BLaER1 treated with 17β-estradiol and CSF1 and Interleukin-3, amounts not matched to agents 10 nM and 100 nM (cell line): ENCODE results near the gene POLD2.

Experiments
- H3K27ac ChIP-seq, 11 experiments: shearing (Covaris generic); formaldehyde crosslinking; 2 replicates each; pipeline ENCODE4 v1.8.1; 2022
- H3K27me3 ChIP-seq, 11 experiments: shearing (Covaris generic); formaldehyde crosslinking; 2 replicates each; pipeline ENCODE4 v1.8.1; 2022
- H3K36me3 ChIP-seq, 11 experiments: shearing (Covaris generic); formaldehyde crosslinking; 2 replicates each; pipeline ENCODE4 v1.8.1; 2022
- H3K4me1 ChIP-seq, 10 experiments: shearing (Covaris generic); formaldehyde crosslinking; 2 replicates each; pipeline ENCODE4 v1.8.1; 2022
- H3K4me2 ChIP-seq, 11 experiments: shearing (Covaris generic); formaldehyde crosslinking; 2 replicates each; pipeline ENCODE4 v1.8.1; 2022
- H3K4me3 ChIP-seq, 10 experiments: shearing (Covaris generic); formaldehyde crosslinking; 2 replicates each; pipeline ENCODE4 v1.8.1; 2022
- H3K9ac ChIP-seq, 11 experiments: shearing (Covaris generic); formaldehyde crosslinking; 2 replicates each; pipeline ENCODE4 v1.8.1; 2022
- H3K9me3 ChIP-seq, 11 experiments: shearing (Covaris generic); formaldehyde crosslinking; replicated peaks in 1 of 11; 2 replicates each; pipeline ENCODE4 v1.8.1; 2022
- H4K20me1 ChIP-seq, 11 experiments: shearing (Covaris generic); formaldehyde crosslinking; 2 replicates each; pipeline ENCODE4 v1.8.1; 2022
- Cebpa-rat ChIP-seq, 11 experiments: shearing (Covaris generic); IDR thresholded peaks; 2 replicates each; pipeline ENCODE4 v1.8.1; 2022

The POLD2 gene

DNA sequence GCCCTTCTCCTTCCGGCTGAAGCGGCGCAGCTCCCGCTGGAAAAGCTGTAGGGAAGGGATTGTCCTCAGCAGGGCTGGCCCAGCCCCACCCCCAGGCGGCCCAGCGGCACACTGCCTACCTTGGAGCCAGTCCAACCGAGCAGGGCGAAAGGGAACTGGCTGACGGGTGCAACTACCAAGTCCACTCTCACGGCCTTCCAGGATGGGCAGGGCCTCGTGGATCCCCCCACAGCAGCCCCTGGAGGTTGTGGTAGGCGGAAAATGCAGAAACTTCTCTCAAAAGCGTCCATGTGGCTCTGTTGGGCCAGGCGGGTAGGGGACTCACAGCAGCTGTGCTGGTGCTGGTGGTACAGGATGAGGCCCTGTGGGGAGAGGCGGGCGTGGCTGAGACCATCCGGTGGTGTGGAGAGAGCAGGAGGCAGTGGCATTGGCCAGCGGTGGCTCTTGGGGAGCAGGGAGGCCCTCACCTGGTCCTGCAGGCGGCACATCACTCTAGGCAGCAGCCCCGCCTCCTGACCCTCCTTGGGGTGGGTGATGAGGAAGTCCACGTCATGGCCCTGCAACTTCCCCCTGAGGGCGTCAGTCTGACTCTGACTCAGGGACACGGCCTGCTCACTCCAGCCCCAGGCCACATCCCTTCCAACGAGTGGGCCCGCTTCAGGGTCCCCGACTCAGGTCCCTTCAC lies 49.5 kb downstream of the POLD2 start:
- peaks cover 0 to 12% (median 0%) of the 10 kb centered on the region in 11 experiments; a peak in 4 of 22 replicates for H4K20me1 ChIP-seq
- no peaks in the 10 kb centered on the region for H3K27me3 ChIP-seq
- peak overlapping the region in 9 of 10 experiments; percentile 15 to 57 (median 39); a peak in 14 of 20 replicates for H3K4me3 ChIP-seq
- peak overlapping the region; percentile 73 to 88 (median 81) for H3K27ac ChIP-seq
- peak overlapping the region; percentile 85 to 94 (median 89) for H3K4me2 ChIP-seq
- H3K36me3 ChIP-seq = peaks cover 34 to 66% (median 50%) of the 10 kb centered on the region in 11 experiments
- H3K4me1 ChIP-seq = peaks cover 65 to 87% (median 84%) of the 10 kb centered on the region in 10 experiments
- H3K9ac ChIP-seq = peak overlapping the region; percentile 63 to 78 (median 75); a peak in 21 of 22 replicates
- no peaks in the 10 kb centered on the region for H3K9me3 ChIP-seq
- TF ChIP-seq Cebpa-rat (IDR thresholded peaks at IDR 0.05) = no peak

DNA sequence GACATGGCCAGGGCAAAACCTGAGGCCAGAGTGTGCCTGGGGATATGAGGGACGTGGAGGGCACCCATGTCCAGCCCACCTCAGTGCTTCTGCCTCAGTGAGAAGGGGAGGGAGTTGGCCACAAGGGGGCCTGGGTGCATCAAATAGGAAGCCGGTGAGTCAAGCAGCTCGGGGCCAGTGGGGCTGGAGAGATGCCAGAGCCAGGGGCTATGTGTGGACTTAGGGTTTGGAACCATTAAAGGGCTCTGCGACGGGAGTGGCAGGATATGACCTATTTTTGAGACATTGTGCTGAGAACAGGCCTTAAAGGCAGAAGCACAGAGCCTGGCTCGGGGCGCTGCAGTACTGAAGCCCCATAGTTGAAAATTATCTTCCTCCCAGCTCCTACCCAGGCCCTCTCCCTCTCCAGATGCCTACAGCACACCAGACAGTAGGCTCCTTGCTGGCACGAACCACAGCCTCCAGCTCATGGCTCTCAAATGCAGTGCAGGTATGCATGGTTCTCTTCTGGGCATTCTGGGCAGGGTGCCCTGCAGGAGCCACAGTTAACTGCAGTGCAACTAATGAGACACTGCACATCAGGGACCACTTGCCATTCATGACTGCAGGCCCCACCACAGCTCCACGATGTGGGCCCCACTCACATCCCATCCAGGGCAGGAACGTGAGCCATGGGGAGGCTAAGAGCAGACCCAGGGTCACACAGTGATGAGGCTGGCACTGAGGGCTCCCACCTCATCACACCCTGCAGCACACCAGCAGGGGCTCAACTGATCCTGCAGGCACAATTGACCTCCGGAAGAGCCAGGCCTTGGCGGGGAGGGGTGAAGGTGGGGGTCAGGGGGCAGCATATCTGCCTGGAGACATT lies 50.8 kb downstream of the POLD2 start:
- H3K27ac ChIP-seq = peak overlapping the region in 4 of 11 experiments; percentile 8 to 88 (median 81); a peak in 7 of 22 replicates

DNA sequence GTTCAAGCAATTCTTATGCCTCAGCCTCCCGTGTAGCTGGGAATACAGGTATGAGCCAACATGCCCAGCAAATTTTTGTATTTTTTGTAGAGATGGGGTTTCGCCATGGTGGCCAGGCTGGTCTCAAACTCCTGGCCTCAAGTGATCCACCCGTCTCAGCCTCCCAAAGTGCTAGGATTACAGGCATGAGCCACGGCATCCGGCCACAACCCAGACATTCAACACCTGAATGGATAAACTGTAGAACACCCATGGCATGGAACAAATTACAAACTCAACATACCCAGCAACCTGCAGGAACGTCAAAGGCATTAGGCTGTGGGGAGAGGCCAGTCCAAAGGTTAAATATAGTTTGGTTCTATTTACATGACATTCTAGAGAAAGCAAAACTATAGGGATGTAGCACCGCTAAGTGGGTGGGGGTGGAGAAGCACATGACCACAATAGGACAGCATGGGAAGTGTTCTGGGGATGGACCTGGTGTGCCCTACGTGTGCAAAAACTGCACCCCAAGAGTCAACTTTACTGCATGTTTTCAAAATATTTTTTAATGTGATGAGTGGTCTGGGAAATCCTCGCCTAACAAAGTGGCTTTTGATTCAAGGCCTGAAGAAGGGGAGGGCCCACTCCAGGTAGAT lies 51.5 kb downstream of the POLD2 start:
- Histone ChIP-seq H3K9me3 (no peaks in the 10 kb centered on the region), H3K9ac (peak overlapping the region in 7 of 11 experiments; percentile 3 to 77 (median 19); a peak in 7 of 22 replicates), H3K36me3 (peaks cover 15 to 47% (median 31%) of the 10 kb centered on the region in 11 experiments), H3K4me1 (peaks cover 57 to 68% (median 64%) of the 10 kb centered on the region in 10 experiments), H4K20me1 (peaks cover 0 to 25% (median 0%) of the 10 kb centered on the region in 11 experiments; a peak in 6 of 22 replicates), H3K4me2 (peak overlapping the region; percentile 37 to 93 (median 89)), H3K27me3 (no peaks in the 10 kb centered on the region), H3K4me3 (no peak overlapping the region), H3K27ac (peak overlapping the region in 3 of 11 experiments; percentile 8 to 83 (median 16); a peak in 2 of 22 replicates)
- no peak for TF ChIP-seq Cebpa-rat (IDR thresholded peaks at IDR 0.05)

More for the DNA sequence above, 50.8 kb downstream of the POLD2 start:
- Histone ChIP-seq H3K9ac (peak overlapping the region in 7 of 11 experiments; percentile 7 to 78 (median 76); a peak in 9 of 22 replicates), H3K9me3 (no peaks in the 10 kb centered on the region), H3K4me2 (peak overlapping the region; percentile 85 to 94 (median 89); a peak in 21 of 22 replicates), H3K4me3 (no peak overlapping the region), H3K27me3 (no peaks in the 10 kb centered on the region), H3K36me3 (peaks cover 22 to 55% (median 38%) of the 10 kb centered on the region in 11 experiments), H4K20me1 (peaks cover 0 to 17% (median 0%) of the 10 kb centered on the region in 11 experiments; a peak in 4 of 22 replicates), H3K4me1 (peaks cover 57 to 75% (median 72%) of the 10 kb centered on the region in 10 experiments)
- TF ChIP-seq Cebpa-rat (IDR thresholded peaks at IDR 0.05) = no peak

DNA sequence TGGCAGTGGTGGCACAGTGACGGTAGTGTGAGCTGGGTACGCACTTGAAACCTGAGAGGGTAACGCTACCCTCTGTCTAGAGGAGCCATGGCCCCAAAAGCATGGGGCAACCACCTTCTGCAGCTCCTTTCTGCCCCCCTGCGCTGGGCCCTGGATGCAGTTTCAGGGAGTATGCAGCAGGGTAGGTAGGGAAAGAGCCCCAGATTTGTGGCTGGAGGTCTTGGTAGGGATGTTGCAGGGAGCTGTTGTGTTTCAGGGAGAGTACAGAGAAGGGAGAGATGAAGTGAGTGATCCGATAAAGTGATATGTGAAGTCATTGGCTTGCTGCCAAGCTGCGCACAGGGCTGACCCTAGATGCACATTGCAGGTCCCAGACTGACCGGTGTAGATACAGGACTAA lies 55.3 kb downstream of the POLD2 start:
- no peak overlapping the region for H3K4me3 ChIP-seq
- peaks cover 27 to 48% (median 41%) of the 10 kb centered on the region in 10 experiments for H3K4me1 ChIP-seq
- no peaks in the 10 kb centered on the region for H3K27me3 ChIP-seq
- peaks cover 0 to 62% (median 0%) of the 10 kb centered on the region in 11 experiments; a peak in 10 of 22 replicates for H4K20me1 ChIP-seq
- no peak overlapping the region for H3K4me2 ChIP-seq
- no peak overlapping the region for H3K27ac ChIP-seq
- no peaks in the 10 kb centered on the region for H3K9me3 ChIP-seq
- no peak for TF ChIP-seq Cebpa-rat (IDR thresholded peaks at IDR 0.05)
- H3K36me3 ChIP-seq = peaks cover 0 to 19% (median 7%) of the 10 kb centered on the region in 11 experiments; a peak in 16 of 22 replicates
- H3K9ac ChIP-seq = no peak overlapping the region

DNA sequence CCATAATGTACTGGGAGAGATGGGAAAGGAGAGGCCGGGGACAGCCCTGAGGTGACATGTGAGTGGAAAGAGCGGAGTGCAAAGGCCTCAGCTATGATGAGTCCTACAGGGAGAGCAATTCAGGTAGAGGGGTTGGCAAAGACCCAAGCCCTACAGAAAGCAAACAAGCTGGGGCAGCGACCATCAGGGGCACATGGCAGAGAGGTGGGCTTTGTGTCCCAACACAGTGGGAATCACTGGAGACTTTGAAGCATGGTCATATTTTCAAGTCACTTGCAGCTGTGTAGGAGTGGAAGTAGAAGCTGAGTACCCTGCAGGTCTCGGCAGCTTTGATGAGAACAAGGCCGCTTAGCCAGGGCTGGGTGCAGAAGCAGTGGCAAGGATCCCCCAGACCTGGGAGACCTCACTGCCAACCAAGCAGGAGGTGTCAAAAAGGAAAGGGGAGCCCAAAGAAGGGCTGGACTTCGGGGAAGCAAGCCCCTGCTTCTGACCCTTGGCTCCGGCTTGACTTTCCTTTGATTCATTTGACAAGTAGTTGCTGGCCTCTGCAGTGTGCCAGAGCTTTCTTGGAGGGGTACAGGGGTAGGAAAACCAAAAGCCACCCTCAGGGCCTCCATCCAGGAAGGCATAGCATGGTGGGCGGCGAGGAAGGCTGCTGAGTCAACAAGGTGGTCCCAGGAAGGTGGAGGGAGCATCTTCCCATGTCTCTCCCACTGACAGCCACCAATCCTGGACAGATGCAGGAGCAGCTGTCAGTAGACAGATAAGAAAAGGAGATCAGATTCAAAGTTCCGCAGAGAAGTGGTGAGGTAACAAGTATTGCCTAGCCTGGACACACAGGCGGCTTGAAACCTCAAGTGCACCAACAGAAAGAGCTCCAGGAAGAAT lies 56.0 kb downstream of the POLD2 start:
- Histone ChIP-seq H3K27ac (peak overlapping the region in 1 of 11 experiments; percentile 17; a peak in 1 of 22 replicates), H3K9me3 (no peaks in the 10 kb centered on the region), H3K36me3 (peaks cover 3 to 22% (median 8%) of the 10 kb centered on the region in 11 experiments; a peak in 20 of 22 replicates), H3K4me3 (no peak overlapping the region), H3K27me3 (no peaks in the 10 kb centered on the region), H3K4me2 (no peak overlapping the region), H4K20me1 (peaks cover 0 to 63% (median 5%) of the 10 kb centered on the region in 11 experiments; a peak in 12 of 22 replicates), H3K4me1 (peaks cover 20 to 42% (median 33%) of the 10 kb centered on the region in 10 experiments), H3K9ac (no peak overlapping the region)
- TF ChIP-seq Cebpa-rat (IDR thresholded peaks at IDR 0.05) = no peak

DNA sequence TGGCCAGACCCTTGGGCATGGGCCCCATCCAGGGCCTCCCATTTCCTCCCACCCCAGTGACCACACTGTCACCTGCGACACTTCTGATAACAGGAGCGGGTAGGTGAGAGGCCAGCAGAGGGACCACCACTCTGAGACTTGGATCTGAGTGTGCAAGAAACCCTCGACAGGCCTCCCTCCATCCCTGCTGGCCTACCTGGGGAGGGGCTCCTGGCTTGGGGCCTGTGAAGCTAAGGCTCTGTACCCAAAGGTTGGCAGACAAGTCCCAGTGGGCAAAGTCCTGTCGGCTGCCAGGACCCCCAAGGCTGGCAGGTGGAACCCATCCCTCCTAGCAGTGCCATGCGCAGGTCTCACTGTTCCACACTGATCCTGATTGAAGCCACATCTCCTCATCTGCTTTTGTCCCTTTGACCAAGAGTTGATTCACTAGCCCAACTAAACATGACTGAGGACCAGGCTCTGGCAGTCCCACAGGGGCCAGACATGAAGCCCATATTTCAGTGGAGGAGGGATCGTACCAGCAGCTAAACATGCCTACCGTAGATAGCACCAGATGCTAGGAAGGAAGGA lies 56.8 kb downstream of the POLD2 start:
- H4K20me1 ChIP-seq = peaks cover 0 to 65% (median 12%) of the 10 kb centered on the region in 11 experiments; a peak in 11 of 22 replicates
- TF ChIP-seq Cebpa-rat (IDR thresholded peaks at IDR 0.05) = no peak
- H3K9me3 ChIP-seq = no peaks in the 10 kb centered on the region
- H3K27ac ChIP-seq = no peak overlapping the region
- peak overlapping the region in 1 of 11 experiments; percentile 40; a peak in 2 of 22 replicates for H3K4me2 ChIP-seq
- no peak overlapping the region for H3K4me3 ChIP-seq
- H3K9ac ChIP-seq = 0 out of 22 replicates have a peak overlapping the region, but pooled peaks of 1 of the 11 experiments have one; percentile 19
- H3K27me3 ChIP-seq = no peaks in the 10 kb centered on the region
- H3K4me1 ChIP-seq = peaks cover 12 to 42% (median 30%) of the 10 kb centered on the region in 10 experiments
- H3K36me3 ChIP-seq = peaks cover 11 to 29% (median 15%) of the 10 kb centered on the region in 11 experiments

DNA sequence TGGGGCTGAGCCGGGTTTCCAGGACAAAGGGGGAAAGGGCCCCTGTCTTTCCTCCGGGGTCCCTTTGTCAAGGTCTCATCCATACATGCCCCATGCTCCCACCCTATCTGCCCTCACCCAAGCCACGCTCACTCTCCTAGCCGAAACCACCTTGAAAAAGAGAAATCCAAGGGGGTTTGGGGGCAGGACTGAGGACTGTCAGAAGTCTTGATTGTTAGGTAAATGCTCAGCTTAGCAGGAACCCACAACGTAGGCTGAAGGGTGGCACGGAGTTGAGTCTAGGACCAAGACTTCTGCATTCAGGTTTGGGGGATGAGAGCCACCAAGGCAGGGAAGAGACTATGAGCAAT lies 57.3 kb downstream of the POLD2 start:
- H3K36me3 ChIP-seq = peaks cover 16 to 34% (median 20%) of the 10 kb centered on the region in 11 experiments
- TF ChIP-seq Cebpa-rat (IDR thresholded peaks at IDR 0.05) = no peak
- no peaks in the 10 kb centered on the region for H3K9me3 ChIP-seq
- peak overlapping the region in 1 of 11 experiments; percentile 5; a peak in 3 of 22 replicates for H3K27ac ChIP-seq
- 0 out of 22 replicates have a peak overlapping the region, but pooled peaks of 1 of the 11 experiments have one; percentile 19 for H3K9ac ChIP-seq
- H3K27me3 ChIP-seq = no peaks in the 10 kb centered on the region
- peaks cover 7 to 41% (median 30%) of the 10 kb centered on the region in 10 experiments; a peak in 19 of 20 replicates for H3K4me1 ChIP-seq
- no peak overlapping the region for H3K4me3 ChIP-seq
- H4K20me1 ChIP-seq = peaks cover 0 to 70% (median 16%) of the 10 kb centered on the region in 11 experiments; a peak in 12 of 22 replicates
- H3K4me2 ChIP-seq = peak overlapping the region in 4 of 11 experiments; percentile 18 to 40 (median 33); a peak in 5 of 22 replicates
